ENCODE measurements around the gene CSK. TPM values are rescaled to one million over a fixed set of nuclear protein-coding genes. Genes with fewer than 3 reads are reported as not detected.

The CSK gene
- total RNA-seq, 1 donor from 2014 or later = 34.0 TPM

- intact Hi-C loops (cut with micrococcal nuclease) = loop anchor here (5.0 kb wide), 2 partner anchors 130 to 395 kb away; no protein-coding TSS in a partner anchor
- H3K4me3 ChIP-seq = no peak overlapping the region
- DNase-seq = no peak
- H3K27ac ChIP-seq (replicated peaks) = no peak overlapping the region
- peaks cover 24% of the 10 kb centered on the region for H3K4me1 ChIP-seq
- TF ChIP-seq CTCF (IDR thresholded peaks at IDR 0.05; ENCODE audit: borderline replicate concordance) = no peak
- peaks cover 7% of the 10 kb centered on the region for H3K27me3 ChIP-seq (ENCODE audit: low read depth)
- H3K36me3 ChIP-seq = no peaks in the 10 kb centered on the region
- no peaks in the 10 kb centered on the region for H3K9me3 ChIP-seq (replicated peaks)
These were observed 14.4 kb upstream of the CSK start for GRCh38 chr15:74767167-74768098.

GRCh38 chr15:74768099-74768770 lies 13.6 kb upstream of the CSK start:
- H3K36me3 ChIP-seq = no peaks in the 10 kb centered on the region
- intact Hi-C loops (cut with micrococcal nuclease) = loop anchor here (5.0 kb wide), 2 partner anchors 131 to 396 kb away; no protein-coding TSS in a partner anchor
- no peak for DNase-seq
- H3K4me3 ChIP-seq = no peak overlapping the region
- peaks cover 16% of the 10 kb centered on the region for H3K4me1 ChIP-seq
- no peaks in the 10 kb centered on the region for H3K9me3 ChIP-seq (replicated peaks)
- no peak overlapping the region for H3K27ac ChIP-seq (replicated peaks)
- TF ChIP-seq CTCF (IDR thresholded peaks at IDR 0.05; ENCODE audit: borderline replicate concordance) = no peak
- peaks cover 7% of the 10 kb centered on the region for H3K27me3 ChIP-seq (ENCODE audit: low read depth)

GRCh38 chr15:74768771-74769342 lies 13.0 kb upstream of the CSK start:
- intact Hi-C loops (cut with micrococcal nuclease) = loop anchor here (5.0 kb wide), 2 partner anchors 132 to 397 kb away; no protein-coding TSS in a partner anchor
- no peak overlapping the region for H3K4me3 ChIP-seq

GRCh38 chr15:74769463-74770025 lies 12.3 kb upstream of the CSK start:
- no peak overlapping the region for H3K27ac ChIP-seq (replicated peaks)
- no peak overlapping the region for H3K4me3 ChIP-seq
- peaks cover 7% of the 10 kb centered on the region for H3K27me3 ChIP-seq (ENCODE audit: low read depth)
- no peaks in the 10 kb centered on the region for H3K36me3 ChIP-seq
- intact Hi-C loops (cut with micrococcal nuclease) = loop anchor here (5.0 kb wide), 3 partner anchors 132 to 397 kb away; no protein-coding TSS in a partner anchor
- TF ChIP-seq CTCF (IDR thresholded peaks at IDR 0.05; ENCODE audit: borderline replicate concordance) = no peak
- H3K4me1 ChIP-seq = peaks cover 16% of the 10 kb centered on the region
- no peaks in the 10 kb centered on the region for H3K9me3 ChIP-seq (replicated peaks)
- DNase-seq = no peak

More at GRCh38 chr15:74768771-74769342, 13.0 kb upstream of the CSK start:
- Histone ChIP-seq H3K4me1 (peaks cover 16% of the 10 kb centered on the region), H3K27me3 (ENCODE audit: low read depth) (peaks cover 7% of the 10 kb centered on the region), H3K36me3 (no peaks in the 10 kb centered on the region), H3K9me3 (replicated peaks) (no peaks in the 10 kb centered on the region), H3K27ac (replicated peaks) (no peak overlapping the region)
- DNase-seq = peak; percentile 50
- peak; percentile 84 for TF ChIP-seq CTCF (IDR thresholded peaks at IDR 0.05; ENCODE audit: borderline replicate concordance)

All from left ventricle myocardium inferior (tissue), 1 donor.